Upper lobe of left lung (tissue), 4 donors: ENCODE results near the gene LRRC3C.

ENCODE experiments used
- POLR2A ChIP-seq, 4 donors: fragments of 450-650 bp; IDR thresholded peaks; one replicate each; pipeline ENCODE4 v1.5.1; 2016 to 2017; ENCODE audit warnings: antibody characterized with exemption in 4 of 4, mild to moderate bottlenecking in 2 of 4
- POLR2AphosphoS5 ChIP-seq, 2 donors: sonication (generic); formaldehyde crosslinking; IDR thresholded peaks; one replicate each; pipeline ENCODE4 v1.5.1; 2017; ENCODE audit warnings: antibody characterized with exemption in 2 of 2

DNA sequence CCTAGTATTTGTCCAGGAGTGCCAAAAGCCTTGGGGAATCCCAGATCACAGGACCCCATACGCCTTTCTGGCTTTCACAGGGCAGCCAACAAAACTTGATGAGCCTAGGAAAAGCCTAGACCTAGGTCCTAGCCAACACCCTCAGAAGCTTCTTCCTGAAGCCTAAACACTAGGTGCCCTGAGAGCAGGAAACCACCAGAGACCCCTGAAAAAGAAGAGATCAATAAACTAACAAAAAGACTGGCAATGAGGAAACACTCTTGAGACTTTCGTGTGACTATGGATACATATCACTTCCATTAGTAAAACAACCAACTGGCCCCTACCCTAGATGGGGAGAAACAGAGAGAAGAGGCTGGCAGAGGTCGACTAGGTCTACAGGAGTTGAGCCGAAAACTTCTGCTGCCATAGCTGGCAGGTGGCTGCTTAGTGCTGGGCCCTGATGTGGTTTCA lies 1.4 kb upstream of the LRRC3C start:
- no peak for TF ChIP-seq POLR2A (IDR thresholded peaks at IDR 0.05)
- TF ChIP-seq POLR2AphosphoS5 (IDR thresholded peaks at IDR 0.05) = no peak
